A673 (cell line): ENCODE results near the gene FGFR3. TPM values are rescaled to one million over a fixed set of nuclear protein-coding genes. Genes with fewer than 3 reads are reported as not detected.

Experiments
- BruUV-seq: library from RNA; stranded (reverse); fragments of 400-500 nt; replicated peaks from 2 replicates; lab custom pipeline; 2021; lab: Mats Ljungman, UMichigan
- CTCF ChIA-PET: fragments of 300-600 bp; sonication (Branson Sonifier 250); formaldehyde crosslinking; loops from one replicate; lab custom pipeline; 2022; ENCODE audit warnings: antibody characterized with exemption; lab: Charles Lee
- POLR2A ChIA-PET: fragments of 300-600 bp; sonication (Branson Sonifier 250); formaldehyde crosslinking; loops from one replicate; lab custom pipeline; 2022; ENCODE audit warnings: antibody characterized with exemption; ENCODE audit not compliant: low non-redundant PET; lab: Charles Lee
- DNase-seq: peaks from one replicate; pipeline ENCODE4 v3.0.0-alpha.2; 2015; ENCODE audit warnings: low spot score
- H3K27ac ChIP-seq: fragments of 200-600 bp; sonication (generic); 2 replicates; pipeline ENCODE4 v1.5.1; 2016; ENCODE audit warnings: mixed run types, low read depth, mild to moderate bottlenecking, mixed read lengths, antibody characterized with exemption, low read length; ENCODE audit not compliant: poor library complexity, severe bottlenecking
- H3K27me3 ChIP-seq: fragments of 200-600 bp; sonication (generic); replicated peaks from 2 replicates; pipeline ENCODE4 v1.6.1; 2017; ENCODE audit warnings: mixed run types, low read depth, mild to moderate bottlenecking, mixed read lengths, antibody characterized with exemption, low read length; ENCODE audit not compliant: insufficient read depth, poor library complexity
- H3K36me3 ChIP-seq: fragments of 200-600 bp; sonication (generic); 2 replicates; pipeline ENCODE4 v1.6.1; 2016; ENCODE audit warnings: mixed run types, mild to moderate bottlenecking, mixed read lengths, antibody characterized with exemption, low read length; ENCODE audit not compliant: insufficient read depth, poor library complexity, severe bottlenecking
- H3K4me1 ChIP-seq: fragments of 200-600 bp; sonication (generic); 2 replicates; pipeline ENCODE4 v1.6.1; 2017; ENCODE audit warnings: mixed run types, mild to moderate bottlenecking, mixed read lengths, antibody characterized with exemption, low read length; ENCODE audit not compliant: insufficient read depth, poor library complexity, severe bottlenecking
- H3K4me3 ChIP-seq: fragments of 200-600 bp; sonication (generic); 2 replicates; pipeline ENCODE4 v1.5.1; 2016; ENCODE audit warnings: low read depth, mixed run types, mild to moderate bottlenecking, mixed read lengths, low read length; ENCODE audit not compliant: poor library complexity, severe bottlenecking
- H3K9me3 ChIP-seq: fragments of 200-600 bp; sonication (generic); 2 replicates; pipeline ENCODE4 v1.6.1; 2016; ENCODE audit warnings: mixed run types, low read depth, mild to moderate bottlenecking, mixed read lengths, antibody characterized with exemption, low read length; ENCODE audit not compliant: poor library complexity, severe bottlenecking
- EZH2 ChIP-seq: fragments of 200-600 bp; sonication (generic); IDR thresholded peaks from 2 replicates; pipeline ENCODE4 v1.6.1; 2017; ENCODE audit warnings: borderline replicate concordance, low read depth, mild to moderate bottlenecking, mixed read lengths, antibody characterized with exemption, low read length; ENCODE audit not compliant: poor library complexity, severe bottlenecking
- intact Hi-C: fragments of 100-400 bp; cut with micrococcal nuclease; formaldehyde crosslinking; loops from one replicate; pipeline ENCODE4 v1.10.0; 2022; ENCODE audit not compliant: unreplicated experiment
- total RNA-seq: library from RNA; stranded (reverse); gene quantifications from 2 replicates; pipeline ENCODE4 v1.2.3, GENCODE V29; 2021
- TF ChIP-seq, protein P1 (sequence below): fragments of 300-800, 200-600 bp; sonication (generic); conservative IDR thresholded peaks from 2 replicates; pipeline ENCODE4 v1.5.1; 2017; ENCODE audit warnings: low read depth, mild to moderate bottlenecking, antibody characterized with exemption, low read length, moderate library complexity, mixed read lengths

FGFR3 gene
- total RNA-seq, 1 experiment from 2014 or later: 5.5 TPM

DNA sequence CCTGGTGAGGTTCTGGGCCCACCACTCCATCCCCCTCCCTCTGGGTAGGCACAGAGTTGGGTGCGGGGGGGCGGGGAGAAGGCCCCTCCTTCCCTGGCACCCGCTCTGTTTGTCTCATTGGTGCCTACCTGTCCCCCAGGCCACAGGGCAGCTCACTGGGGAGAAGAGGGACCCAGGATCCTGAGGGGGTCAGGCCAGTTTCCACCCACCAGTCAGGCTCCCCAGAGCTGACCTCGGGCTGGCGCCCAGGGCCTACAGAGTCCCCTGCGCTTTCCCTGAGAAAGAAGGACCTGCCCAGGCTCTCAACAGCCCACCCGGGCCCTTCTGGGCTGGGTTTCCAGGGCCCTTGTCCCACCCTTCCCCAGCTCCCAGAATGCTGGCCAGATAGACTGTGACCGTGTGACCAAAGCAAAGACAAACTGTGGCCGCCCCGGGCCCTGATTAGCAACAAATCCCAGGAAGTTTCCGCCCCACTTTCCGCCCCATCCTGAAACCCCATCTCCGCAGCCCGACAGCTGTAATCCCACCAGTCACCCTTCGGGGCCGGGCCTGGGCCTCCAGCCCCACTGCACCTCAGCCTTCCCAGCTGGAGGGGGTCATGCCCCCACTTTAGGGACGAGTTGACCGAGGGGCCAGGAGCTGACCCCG is 33.8 kb upstream of the FGFR3 start:
- no TSS peak for BruUV-seq

GRCh38 chr4:1759818-1760223 is 33.3 kb upstream of the FGFR3 start:
- no peak for DNase-seq
- no peak for TF ChIP-seq EZH2
- TF ChIP-seq, protein P1, sequence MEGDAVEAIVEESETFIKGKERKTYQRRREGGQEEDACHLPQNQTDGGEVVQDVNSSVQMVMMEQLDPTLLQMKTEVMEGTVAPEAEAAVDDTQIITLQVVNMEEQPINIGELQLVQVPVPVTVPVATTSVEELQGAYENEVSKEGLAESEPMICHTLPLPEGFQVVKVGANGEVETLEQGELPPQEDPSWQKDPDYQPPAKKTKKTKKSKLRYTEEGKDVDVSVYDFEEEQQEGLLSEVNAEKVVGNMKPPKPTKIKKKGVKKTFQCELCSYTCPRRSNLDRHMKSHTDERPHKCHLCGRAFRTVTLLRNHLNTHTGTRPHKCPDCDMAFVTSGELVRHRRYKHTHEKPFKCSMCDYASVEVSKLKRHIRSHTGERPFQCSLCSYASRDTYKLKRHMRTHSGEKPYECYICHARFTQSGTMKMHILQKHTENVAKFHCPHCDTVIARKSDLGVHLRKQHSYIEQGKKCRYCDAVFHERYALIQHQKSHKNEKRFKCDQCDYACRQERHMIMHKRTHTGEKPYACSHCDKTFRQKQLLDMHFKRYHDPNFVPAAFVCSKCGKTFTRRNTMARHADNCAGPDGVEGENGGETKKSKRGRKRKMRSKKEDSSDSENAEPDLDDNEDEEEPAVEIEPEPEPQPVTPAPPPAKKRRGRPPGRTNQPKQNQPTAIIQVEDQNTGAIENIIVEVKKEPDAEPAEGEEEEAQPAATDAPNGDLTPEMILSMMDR: no peak
- no TSS peak for BruUV-seq
- Histone ChIP-seq H3K36me3 (no peaks in the 10 kb centered on the region), H3K27me3 (no peaks in the 10 kb centered on the region), H3K9me3 (no peaks in the 10 kb centered on the region), H3K4me3 (no peak overlapping the region), H3K4me1 (peaks cover 4% of the 10 kb centered on the region), H3K27ac (no peak overlapping the region)
- CTCF ChIA-PET: no interaction called here
- POLR2A ChIA-PET: no interaction called here
- intact Hi-C loops: no loop called here

More for the DNA sequence above, 33.8 kb upstream of the FGFR3 start:
- intact Hi-C loops: no loop called here
- ChIA-PET CTCF (no interaction called here), POLR2A (no interaction called here)
- DNase-seq: no peak
- no peaks in the 10 kb centered on the region for H3K36me3 ChIP-seq
- no peaks in the 10 kb centered on the region for H3K27me3 ChIP-seq
- peaks cover 4% of the 10 kb centered on the region for H3K4me1 ChIP-seq
- no peak overlapping the region for H3K4me3 ChIP-seq
- no peaks in the 10 kb centered on the region for H3K9me3 ChIP-seq
- no peak overlapping the region for H3K27ac ChIP-seq
- TF ChIP-seq EZH2: no peak
- TF ChIP-seq, protein P1: no peak

DNA sequence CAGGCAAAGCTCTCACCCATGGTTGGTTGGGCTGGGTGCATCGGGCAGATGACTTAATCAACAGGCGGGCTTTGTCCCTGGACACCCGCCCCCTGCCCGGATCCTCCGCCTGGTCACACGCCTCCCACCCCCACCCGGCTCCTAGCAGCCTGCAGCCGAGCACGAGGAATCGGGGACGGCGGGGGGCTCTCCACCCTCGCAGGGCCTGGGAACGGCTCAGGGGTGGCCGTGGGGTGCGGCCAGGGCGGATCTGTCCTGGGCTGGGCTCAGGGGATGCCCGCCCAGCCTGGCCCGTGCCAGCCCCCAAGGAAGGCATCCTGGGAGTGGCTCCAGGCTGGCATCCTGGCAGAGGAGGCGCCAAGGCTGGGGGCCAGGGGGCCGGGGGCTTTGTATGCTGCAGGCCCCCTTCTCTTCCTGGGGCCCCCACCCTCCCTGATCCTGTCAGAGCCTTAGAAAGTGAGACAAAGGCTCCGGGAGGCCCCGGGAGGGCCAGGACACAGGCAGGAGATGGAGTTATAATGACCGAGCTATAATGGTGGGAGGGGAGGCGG is 32.5 kb upstream of the FGFR3 start:
- no peak overlapping the region for H3K27ac ChIP-seq
- no peak for DNase-seq
- intact Hi-C loops: no loop called here
- no peaks in the 10 kb centered on the region for H3K9me3 ChIP-seq
- POLR2A ChIA-PET: no interaction called here
- no peaks in the 10 kb centered on the region for H3K36me3 ChIP-seq
- peaks cover 4% of the 10 kb centered on the region for H3K4me1 ChIP-seq
- CTCF ChIA-PET: no interaction called here
- no TSS peak for BruUV-seq
- TF ChIP-seq EZH2: no peak
- TF ChIP-seq, protein P1: no peak
- no peaks in the 10 kb centered on the region for H3K27me3 ChIP-seq
- H3K4me3 ChIP-seq: no peak overlapping the region
